ENCODE measurements around the gene APPBP2.
A peak's percentile ranks its signal among the peaks of the same experiment; 100 is the strongest.
"Not testable (repeated sequence)": the region's sequence is repeated elsewhere in the genome, so short reads cannot be mapped to it uniquely, and the experiment has no call there.

APPBP2 gene

DNA sequence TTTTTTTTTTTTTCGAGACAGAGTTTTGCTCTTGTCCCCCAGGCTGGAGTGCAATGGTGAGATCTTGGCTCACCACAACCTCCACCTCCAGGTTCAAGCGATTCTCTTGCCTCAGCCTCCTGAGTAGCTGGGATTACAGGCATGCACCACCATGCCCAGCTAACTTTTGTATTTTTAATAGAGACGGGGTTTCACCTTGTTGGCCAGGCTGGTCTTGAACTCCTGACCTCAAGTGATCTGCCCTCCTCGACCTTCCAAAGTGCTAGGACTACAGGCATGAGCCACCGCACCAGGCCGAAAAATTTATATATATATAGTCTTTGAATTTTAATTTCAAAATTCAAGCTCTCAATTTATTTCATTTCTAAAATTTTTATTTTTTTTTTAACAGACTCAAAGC lies 97.6 kb downstream of the APPBP2 start:
- not testable (repeated sequence) for DNase-seq

DNA sequence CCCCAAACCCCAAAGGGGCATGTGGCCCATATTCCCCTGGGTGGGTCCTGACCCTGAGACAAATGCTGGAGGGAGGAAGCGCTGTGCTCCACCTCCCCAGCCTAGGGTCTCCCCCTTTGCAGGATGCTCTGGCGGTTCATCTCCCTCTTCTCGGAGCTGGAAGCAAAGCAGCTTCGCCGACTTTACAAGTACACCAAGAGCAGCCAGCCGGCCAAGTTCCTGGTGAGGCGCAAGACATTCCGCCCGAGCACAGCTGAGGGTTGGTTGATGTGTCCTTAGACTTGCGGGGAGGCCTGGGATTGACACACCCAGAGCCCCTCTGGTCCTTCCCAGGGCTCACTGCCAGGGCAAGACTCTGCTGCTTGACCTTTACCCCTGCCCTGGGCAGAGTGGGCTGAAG lies 99.4 kb downstream of the APPBP2 start:
- DNase-seq = no peak

DNA sequence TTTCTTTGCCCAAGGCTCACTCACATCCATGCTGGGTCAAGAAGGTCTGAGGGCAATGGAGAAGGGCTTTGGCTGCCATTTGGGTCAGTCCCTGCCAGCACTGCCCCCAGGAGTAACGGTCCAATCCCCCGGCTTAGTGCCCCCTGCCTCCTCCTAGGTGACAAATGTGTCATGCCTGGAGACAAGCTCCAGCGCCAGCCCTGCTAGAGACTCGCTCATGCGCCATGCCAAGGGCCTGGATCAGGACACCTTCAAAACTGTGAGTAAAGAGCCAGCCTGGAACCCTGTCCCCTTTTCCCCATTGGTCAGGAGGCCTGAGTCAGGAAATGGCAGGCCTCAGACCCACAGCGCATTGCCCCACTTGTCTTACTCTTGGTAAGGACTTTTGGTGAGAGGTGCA lies 100.4 kb downstream of the APPBP2 start:
- DNase-seq = no peak

DNA sequence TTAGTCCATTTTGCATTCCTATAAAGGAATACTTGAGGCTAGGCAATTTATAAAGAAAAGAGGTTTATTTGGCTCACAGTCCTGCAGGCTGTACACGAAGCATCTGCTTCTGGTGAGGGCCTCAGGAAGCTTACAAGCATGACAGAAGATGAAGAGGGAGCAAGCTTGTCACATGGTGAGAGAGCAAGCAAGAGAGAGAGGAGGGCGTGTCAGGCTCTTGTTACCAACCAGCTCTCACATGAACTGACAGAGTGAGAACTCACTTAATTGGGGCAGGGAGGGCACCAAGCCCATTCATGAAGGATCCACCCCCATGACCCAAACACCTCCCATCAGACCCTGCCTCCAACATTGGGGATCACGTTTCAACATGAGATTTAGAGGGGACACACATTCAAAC lies 102.2 kb downstream of the APPBP2 start:
- DNase-seq = no peak

DNA sequence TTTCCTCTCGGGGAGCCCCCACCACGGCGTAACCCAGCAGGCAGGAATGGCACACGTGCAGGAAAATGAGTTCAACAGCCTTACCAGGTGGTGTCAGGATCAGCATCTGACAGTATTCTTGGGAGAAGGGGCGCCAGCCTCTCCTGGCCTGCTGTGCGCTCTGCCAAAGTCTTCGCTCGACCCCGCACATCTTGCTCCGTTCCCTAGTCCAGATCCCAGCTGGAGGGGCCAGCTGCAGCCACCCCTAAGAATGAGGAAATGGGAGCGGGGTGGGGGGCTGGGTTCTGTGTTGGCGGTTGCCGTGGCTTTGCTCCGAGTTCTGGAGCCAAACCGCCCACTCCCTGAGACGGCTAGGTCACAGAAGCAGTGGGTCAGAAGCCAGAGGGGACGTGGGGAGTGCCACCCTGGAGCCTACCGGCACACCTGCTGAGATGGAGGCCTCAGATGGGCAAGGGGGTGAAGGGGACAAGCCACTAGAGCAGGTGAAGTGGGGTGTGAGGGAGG lies 103.8 kb downstream of the APPBP2 start, which contains the start of gene CHCT1:
TSS of gene CHCT1 (plus strand) at position 328 of the 504 bp plus-strand sequence. CDS start at position 432, 104 bp downstream.
- no peak for DNase-seq

DNA sequence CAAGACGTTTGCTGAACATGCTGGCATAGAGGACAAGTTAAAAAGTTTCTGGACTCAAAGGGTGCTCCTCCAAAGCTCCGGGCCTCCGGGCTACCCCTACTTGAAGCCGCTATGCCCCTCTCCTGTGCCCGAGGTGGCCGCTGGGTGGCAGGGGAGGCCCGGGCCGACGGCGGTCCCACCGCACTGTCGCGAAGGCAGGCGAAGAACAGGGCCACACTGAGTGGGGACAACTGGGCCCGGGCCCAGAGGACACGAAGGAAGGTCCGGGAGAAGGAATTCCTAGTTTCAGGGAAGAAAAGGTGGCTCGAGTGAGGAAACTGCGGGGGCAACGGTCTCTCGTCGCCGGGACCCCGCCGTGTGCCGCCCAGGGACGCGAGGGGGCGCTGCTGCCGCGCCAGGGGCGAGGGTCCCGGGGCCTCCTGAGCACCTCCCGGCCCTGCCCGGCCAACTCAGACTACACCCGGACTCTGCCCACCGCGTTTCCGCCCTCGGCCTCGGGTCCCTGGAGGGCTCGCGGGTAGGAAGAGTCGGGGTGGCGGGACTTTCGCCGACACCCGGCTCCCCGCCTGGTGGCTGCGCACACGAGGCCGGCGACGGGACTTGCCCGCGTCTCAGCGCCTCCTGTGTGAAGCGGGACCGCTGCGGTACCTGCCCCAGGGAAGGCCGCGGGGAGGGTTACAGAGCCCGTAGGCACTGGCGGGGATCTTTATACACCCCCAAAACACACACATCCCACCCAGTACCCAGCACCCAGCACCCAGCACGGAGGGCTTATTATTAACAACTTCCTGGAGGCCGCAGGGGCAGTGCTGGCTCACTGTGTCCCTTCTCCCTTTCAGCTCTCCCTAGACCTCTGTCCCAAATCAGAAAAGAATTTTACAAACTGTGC lies 104.5 kb downstream of the APPBP2 start:
- DNase-seq = peak; percentile 65 to 74

DNA sequence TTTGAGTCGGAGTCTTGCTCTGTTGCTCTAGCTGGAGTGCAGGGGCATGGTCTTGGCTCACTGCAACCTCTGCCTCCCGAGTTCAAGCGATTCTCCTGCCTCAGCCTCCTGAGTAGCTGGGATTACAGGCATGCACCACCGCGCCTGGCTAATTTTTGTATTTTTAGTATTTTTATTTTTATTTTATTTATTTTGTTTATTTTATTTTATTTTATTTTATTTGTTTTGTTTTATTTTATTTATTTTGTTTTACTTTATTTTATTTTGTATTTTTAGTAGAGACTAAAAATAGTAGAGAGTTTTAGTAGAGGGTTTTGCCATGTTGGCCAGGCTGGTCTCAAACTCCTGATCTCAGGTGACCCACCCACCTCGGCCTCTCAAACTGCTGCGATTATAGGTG lies 106.2 kb downstream of the APPBP2 start:
- not testable (repeated sequence) for DNase-seq

DNA sequence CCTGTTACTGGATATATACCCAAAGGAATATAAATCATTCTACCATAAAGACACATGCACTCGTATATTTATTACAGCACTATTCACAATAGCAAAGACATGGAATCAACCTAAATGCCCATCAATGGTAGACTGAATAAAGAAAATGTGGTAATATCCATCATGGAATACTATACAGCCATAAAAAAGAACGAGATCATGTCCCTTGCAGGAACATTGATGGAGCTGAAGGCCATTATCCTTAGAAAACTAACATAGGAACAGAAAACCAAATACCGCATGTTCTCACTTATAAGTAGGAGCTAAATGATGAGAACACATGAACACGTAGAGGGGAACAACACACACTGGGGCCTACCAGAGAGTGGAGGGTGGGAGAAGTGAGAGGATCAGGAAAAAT lies 107.0 kb downstream of the APPBP2 start:
- DNase-seq = not testable (repeated sequence)

DNA sequence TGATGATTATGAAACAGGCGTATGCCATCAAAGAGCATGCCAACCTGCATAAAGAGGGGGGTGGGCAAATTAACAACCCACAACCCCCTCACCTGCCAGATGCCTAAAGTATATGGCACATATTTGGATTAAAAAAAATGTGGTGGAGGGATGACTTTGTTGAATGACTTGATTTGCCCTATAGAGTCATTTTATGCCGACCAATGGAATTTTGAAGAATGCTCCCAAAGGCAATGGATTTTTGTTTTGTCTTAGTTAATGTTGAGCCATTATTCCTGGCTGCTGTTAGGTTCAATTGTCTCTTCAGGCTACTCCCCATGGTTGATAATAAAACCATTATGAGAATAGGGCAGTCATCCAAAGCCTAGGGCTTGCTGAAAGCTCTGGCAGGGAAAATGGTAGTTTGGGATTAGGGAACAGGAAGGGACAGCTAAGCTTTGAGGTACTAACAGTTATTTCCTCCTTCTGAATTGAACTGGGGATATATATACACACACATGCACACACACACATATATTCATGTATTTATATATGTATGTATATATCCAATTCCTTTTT lies 109.6 kb downstream of the APPBP2 start:
- DNase-seq = no peak

DNA sequence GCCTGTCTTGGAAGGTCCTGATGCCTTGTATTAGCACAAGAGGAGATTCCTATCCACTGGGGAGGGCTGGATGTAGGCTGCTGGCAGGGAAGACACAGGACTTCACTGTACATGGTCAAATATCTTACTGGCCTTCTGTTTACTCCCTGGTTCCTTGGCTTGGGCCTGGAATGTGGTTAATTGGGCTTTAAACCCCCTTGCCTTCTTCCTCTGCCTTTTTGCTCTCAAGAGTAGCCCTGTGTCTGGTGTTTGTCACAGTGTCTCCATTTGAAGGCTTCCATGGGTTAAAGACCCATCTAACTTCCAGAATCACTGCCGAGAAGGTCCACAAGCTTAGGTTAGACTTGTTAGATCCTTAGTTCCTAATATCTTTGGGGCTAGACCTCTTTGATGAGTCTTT lies 110.9 kb downstream of the APPBP2 start:
- DNase-seq = no peak

DNA sequence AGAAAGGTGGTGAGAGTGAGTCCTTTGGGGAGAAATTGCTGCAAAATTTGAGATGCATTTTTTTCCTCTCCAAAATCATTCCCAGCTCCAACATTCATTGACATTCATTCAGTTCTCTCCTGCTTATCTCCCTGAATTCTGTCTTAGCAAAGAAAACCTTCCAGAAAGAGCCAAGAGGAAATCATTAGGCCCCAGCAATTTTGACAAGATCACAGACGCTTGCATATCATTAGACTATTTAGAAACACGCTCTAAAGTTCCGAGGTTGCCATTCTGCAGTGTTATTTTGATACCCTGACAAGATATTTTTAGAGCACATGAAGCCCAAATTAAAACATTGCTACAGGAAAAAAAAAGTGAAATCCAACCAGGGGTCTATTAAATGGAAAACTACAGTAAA lies 113.3 kb downstream of the APPBP2 start:
- no peak for DNase-seq

DNA sequence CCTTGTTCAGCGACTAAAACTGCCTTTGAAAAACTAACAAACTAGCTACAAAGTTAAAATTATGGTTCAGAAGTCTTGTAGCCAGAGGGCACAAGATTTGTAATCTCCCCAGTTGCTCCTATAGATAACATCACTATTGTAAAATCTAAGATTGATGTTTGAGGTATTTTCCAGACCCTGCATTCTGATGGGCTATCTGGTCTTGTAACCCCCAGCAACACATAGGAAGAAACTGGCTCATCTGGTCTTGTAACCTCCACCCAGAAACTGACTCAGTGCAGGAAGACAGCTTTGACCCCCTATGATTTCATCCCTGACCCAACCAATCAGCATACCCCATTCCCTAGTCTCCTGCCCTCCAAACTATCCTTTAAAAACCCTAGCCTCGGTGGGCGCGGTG lies 116.0 kb downstream of the APPBP2 start:
- DNase-seq = no peak

DNA sequence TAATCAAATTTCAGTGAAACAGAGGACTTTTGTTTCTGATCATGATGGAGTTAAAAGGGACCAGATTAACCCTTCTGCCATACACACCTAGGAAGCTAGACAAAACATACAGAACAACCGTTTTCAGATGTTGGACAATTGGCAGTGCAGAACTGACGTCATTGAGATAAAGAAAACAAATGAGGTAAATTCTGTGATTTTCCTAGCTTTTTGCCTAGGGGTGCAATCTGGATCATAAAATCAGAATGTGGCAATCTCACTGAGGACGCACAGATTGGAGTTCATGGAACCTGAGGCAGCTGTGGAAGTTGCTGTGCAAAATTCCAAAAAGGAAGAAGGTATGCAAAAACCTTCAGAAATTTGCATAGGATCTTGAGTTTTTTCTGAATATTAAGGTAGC lies 119.2 kb downstream of the APPBP2 start:
- DNase-seq = no peak

DNA sequence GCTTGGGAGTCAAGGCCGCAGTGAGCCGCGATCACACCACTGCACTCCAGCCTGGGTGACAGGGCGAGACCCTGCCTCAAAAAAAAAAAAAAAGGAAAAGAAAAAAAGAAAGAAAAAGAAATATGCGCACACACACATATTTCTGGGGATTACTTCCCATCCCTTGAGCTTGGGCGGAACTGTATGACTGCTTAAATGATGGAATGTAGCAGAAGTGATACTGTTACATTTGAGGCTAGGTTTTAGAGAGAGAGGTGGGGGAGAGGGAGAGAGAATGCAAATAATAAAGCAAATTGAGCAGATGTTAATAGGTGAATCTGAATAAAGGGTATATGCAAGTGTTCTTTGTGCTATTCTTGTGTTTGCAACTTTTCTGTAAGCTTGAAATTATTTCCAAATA lies 122.1 kb downstream of the APPBP2 start:
- DNase-seq = no peak

DNA sequence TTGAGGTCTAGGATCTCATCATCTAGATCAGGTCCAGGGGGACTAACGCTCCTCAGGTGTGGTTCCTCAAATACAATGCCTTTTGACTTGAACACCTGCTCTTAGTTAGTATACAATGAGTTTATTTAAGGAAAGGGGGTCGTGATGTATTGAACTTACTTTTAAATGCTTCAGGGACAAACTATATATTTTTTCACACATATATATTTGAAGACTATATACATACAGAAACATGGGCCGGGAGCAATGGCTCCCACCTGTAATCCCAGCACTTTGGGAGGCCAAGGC lies 122.6 kb downstream of the APPBP2 start:
- DNase-seq = no peak

DNA sequence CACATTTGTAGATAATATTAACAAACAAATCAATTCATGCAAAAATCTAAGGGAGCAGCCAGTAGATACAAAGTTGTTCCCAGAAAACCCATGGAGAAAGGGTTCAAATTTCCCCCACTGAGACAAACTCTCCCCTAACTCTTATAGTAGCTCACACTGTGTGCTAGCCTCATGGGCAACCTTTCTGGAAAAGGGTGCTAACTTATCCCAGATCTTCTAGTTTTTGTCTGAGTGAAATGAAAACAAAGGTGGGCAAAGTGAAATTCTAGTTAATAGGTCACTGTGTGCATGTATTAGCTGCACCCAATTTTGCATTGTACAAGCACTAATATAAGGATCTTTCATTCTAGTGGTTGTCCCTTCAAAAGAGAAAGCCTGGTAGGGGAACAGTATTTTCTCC lies 124.2 kb downstream of the APPBP2 start:
- no peak for DNase-seq

DNA sequence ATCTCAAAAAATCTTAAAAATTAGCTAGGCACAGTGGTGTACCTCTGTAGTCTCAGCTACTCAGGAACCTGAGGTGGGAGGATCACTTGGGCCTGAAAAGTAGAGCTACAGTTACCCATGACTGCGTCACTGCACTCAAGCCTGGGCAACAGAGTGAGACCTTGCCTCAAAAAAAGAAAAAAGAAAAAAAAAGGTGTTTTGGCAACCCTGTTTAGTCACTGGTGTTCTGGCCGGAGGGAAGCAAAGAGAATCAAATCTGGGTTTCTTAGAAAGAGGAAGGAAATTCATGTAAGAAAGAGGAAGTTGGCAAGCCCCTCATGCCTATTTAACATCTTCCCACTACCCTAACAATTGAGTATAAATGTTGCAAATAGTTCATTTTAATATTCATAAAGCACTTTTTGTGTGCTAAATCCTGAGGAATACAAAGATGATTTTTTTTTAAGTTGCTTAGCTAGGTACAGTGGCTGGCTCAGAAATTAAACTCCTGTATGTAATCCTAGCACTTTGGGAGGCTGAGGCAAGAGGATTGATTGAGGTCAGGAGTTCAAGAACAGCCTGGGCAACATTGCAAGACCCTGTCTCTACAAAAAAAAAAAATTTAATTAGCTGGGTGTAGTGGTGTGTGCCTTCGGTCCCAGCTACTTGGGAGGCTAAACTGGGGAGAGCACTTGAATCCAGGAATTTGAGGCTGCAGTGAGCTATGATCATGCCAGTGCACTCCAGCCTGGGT lies 127.6 kb downstream of the APPBP2 start:
- DNase-seq = peak in 1 of 2 donors; percentile 96

DNA sequence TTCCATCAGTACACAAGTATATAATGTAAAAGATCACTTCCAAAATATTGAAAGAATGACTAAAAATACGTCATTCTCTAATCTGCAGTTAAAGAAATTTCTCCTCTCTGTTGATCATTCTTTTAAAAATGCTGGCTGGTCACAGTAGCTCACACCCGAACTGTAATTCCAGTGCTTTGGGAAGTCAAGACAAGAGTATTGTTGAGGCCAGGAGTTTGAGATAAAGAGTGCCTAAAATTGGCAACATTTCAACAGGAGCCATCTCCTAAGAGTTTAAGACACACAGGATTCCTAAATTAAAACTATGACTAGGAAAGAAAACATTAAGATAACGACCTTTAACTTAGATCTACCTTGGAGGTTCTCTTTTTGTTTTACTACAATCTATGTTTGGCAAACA lies 129.6 kb downstream of the APPBP2 start:
- DNase-seq = no peak

DNA sequence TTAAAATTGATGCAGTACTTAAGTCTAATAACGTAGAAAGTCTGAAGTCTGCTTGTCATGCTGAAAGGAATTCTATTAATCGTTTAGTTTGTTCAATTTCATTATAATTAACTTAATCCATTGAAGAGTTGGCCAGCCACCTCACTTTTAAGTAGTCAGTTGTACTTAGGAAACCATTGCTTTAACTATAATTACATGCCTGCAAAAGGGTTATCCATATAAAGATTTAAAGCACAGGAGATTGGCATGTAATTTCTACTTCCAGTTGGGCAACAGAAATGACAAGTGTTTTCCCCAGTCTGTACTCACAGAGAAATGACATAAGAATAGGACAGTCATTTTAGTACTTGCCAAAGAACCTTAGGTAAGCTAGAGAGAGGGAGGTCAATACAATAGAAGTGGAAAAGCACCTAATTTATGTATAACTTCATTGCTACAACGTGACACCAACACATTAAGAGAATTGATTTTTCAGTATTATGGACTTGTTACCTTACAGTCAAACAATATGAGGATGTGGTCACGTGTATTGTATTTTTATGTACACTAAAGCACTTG lies 130.5 kb downstream of the APPBP2 start:
- DNase-seq = no peak

DNA sequence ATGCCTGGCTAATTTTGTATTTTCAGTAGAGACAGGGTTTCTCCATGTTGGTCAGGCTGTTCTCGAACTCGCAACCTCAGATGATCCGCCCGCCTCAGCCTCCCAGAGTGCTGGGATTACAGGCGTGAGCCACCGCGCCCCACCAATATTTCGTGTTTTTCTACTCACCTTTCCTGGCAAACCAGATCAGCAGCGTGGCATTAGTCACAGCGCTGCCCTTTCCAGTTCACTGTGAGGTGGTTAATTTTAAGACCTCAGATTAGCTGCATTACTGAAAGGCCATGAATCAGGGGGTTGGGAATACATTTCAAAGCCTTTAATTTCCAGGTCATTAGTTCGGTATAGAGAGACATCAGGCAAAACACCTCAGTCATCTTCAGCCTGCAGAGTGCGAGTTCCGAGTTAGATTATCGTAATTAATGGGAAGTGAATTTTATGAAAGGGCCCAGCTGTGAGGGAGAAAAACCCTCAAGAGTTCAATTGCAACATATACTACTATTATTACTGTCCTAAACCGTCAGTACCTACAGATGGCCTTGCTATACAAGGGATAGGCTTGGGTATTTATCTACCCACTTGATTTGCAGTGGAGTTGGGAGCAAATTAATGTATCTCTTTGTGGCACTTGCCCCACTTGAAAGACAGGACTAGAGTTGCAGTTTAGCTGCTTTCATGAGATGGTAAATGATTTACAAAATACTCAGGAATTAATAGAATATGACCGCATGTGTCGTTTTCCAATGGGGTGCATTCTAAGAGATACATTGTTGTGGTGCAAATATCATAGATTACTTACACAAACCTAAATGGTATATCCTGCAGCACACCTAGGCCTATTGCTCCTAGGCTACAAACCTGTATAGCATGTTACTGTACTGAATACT lies 132.0 kb downstream of the APPBP2 start:
- no peak for DNase-seq

All from bone marrow (tissue), 2 donors.